H1 (cell line): ENCODE results near the gene MCF2L2. TPM values are rescaled to one million over a fixed set of nuclear protein-coding genes. Genes with fewer than 3 reads are reported as not detected.

ENCODE experiments used
- CTCF ChIA-PET: fragments of 300-600 bp; sonication (Branson Sonifier 250); formaldehyde crosslinking; loops from one replicate; lab custom pipeline; 2021; ENCODE audit not compliant: partially characterized antibody; lab: Charles Lee
- POLR2A ChIA-PET: fragments of 300-600 bp; sonication (Branson Sonifier 250); formaldehyde crosslinking; loops from one replicate; lab custom pipeline; 2021; ENCODE audit warnings: inconsistent platforms; ENCODE audit not compliant: partially characterized antibody; lab: Charles Lee
- DNase-seq, 2 experiments: peaks; one replicate each; pipeline versions ENCODE4 v3.0.0 to v3.0.0-alpha.2; 2010 to 2022; ENCODE audit warnings: low spot score in 2 of 2, low read depth in 1 of 2, mixed read lengths in 1 of 2
- FAIRE-seq: peaks from 2 replicates; lab custom pipeline; 2011; peaks lifted over from hg19 to GRCh38; lab: Jason Lieb, UNC
- H2AFZ ChIP-seq: 2 replicates; pipeline ENCODE4 v1.8.1; 2012; ENCODE audit warnings: low read length, inconsistent platforms
- H2AK5ac ChIP-seq: 2 replicates; pipeline ENCODE4 v1.6.1; 2013; ENCODE audit warnings: low read depth, low read length
- H2BK120ac ChIP-seq: replicated peaks from 2 replicates; pipeline ENCODE3; 2013; ENCODE audit warnings: low read depth, low read length, inconsistent platforms
- H2BK12ac ChIP-seq: 2 replicates; pipeline ENCODE4 v1.6.1; 2013; ENCODE audit warnings: low read depth, low read length
- H2BK15ac ChIP-seq: 2 replicates; pipeline ENCODE4 v1.6.1; 2013; ENCODE audit warnings: low read length
- H2BK20ac ChIP-seq: 2 replicates; pipeline ENCODE4 v1.6.1; 2013; ENCODE audit warnings: low read length
- H2BK5ac ChIP-seq: 2 replicates; pipeline ENCODE4 v1.6.1; 2013; ENCODE audit warnings: low read depth, low read length
- H3K14ac ChIP-seq: 2 replicates; pipeline ENCODE4 v1.6.1; 2013; ENCODE audit warnings: inconsistent platforms; ENCODE audit not compliant: insufficient read length
- H3K18ac ChIP-seq: 2 replicates; pipeline ENCODE4 v1.6.1; 2013; ENCODE audit warnings: low read length; ENCODE audit errors: extremely low read depth
- H3K23ac ChIP-seq: 2 replicates; pipeline ENCODE4 v1.6.1; 2013; ENCODE audit warnings: inconsistent platforms; ENCODE audit not compliant: insufficient read length
- H3K23me2 ChIP-seq: 2 replicates; pipeline ENCODE4 v1.6.1; 2013; ENCODE audit warnings: low read depth, low read length
- H3K27ac ChIP-seq: 2 replicates; pipeline ENCODE4 v1.6.1; 2011; ENCODE audit warnings: low read depth, low read length, inconsistent platforms
- H3K27me3 ChIP-seq, 4 experiments: replicated peaks in 1 of 4; 1 replicate in 1 of 4; 2 replicates in 3 of 4; pipeline versions ENCODE4 v1.6.1 to v1.8.1; 2011 to 2013; ENCODE audit warnings: low read length in 3 of 4, mild to moderate bottlenecking in 3 of 4, inconsistent platforms in 2 of 4, mixed read lengths in 2 of 4, moderate library complexity in 1 of 4; ENCODE audit not compliant: control insufficient read depth in 3 of 4, insufficient read depth in 3 of 4; ENCODE audit errors: extremely low read depth in 1 of 4
- H3K36me3 ChIP-seq, 4 experiments: 2 replicates each; pipeline versions ENCODE4 v1.6.1 to v1.8.1; 2011 to 2013; ENCODE audit warnings: mild to moderate bottlenecking in 4 of 4, low read length in 3 of 4, moderate library complexity in 2 of 4, control low read depth in 1 of 4, inconsistent platforms in 1 of 4; ENCODE audit not compliant: insufficient read depth in 4 of 4, control insufficient read depth in 2 of 4
- H3K4ac ChIP-seq: replicated peaks from 2 replicates; pipeline ENCODE3; 2013; ENCODE audit warnings: low read length, low read depth, mixed read lengths, inconsistent platforms; ENCODE audit not compliant: insufficient read length
- H3K4me1 ChIP-seq, 4 experiments: replicated peaks in 1 of 4; 1 replicate in 1 of 4; 2 replicates in 3 of 4; pipeline versions ENCODE4 v1.6.1 to v1.8.1; 2011 to 2013; ENCODE audit warnings: low read length in 3 of 4, inconsistent platforms in 2 of 4, mixed read lengths in 1 of 4; ENCODE audit not compliant: insufficient read depth in 4 of 4, control insufficient read depth in 3 of 4
- H3K4me2 ChIP-seq, 2 experiments: 2 replicates each; pipeline versions ENCODE4 v1.6.1 to v1.8.1; 2011 to 2013; ENCODE audit warnings: low read depth in 2 of 2, low read length in 2 of 2, control low read depth in 1 of 2, inconsistent platforms in 1 of 2, mild to moderate bottlenecking in 1 of 2; ENCODE audit not compliant: insufficient read depth in 1 of 2
- H3K4me3 ChIP-seq, 4 experiments: fragments of 200-600, 300-600 bp in 1 of 4; sonication (generic), shearing (Covaris generic), sonication (Bioruptor Twin) in 1 of 4; 2 replicates each; pipeline versions ENCODE4 v1.5.1 to v1.8.1; 2011 to 2016; ENCODE audit warnings: low read length in 4 of 4, low read depth in 3 of 4, control low read depth in 2 of 4, inconsistent platforms in 2 of 4, mild to moderate bottlenecking in 2 of 4, mixed read lengths in 1 of 4, moderate library complexity in 1 of 4; ENCODE audit not compliant: insufficient read depth in 2 of 4; ENCODE audit errors: extremely low read depth in 1 of 4
- H3K56ac ChIP-seq: replicated peaks from 2 replicates; pipeline ENCODE3; 2013; ENCODE audit warnings: low read depth, mild to moderate bottlenecking, mixed read lengths, low read length, inconsistent platforms; ENCODE audit not compliant: insufficient read length
- H3K79me1 ChIP-seq: 2 replicates; pipeline ENCODE4 v1.6.1; 2013; ENCODE audit warnings: low read depth, low read length, control low read depth
- H3K79me2 ChIP-seq, 2 experiments: 2 replicates each; pipeline versions ENCODE4 v1.6.1 to v1.8.1; 2012 to 2013; ENCODE audit warnings: low read length in 2 of 2, mild to moderate bottlenecking in 2 of 2, inconsistent platforms in 1 of 2; ENCODE audit not compliant: insufficient read depth in 2 of 2, control insufficient read depth in 1 of 2
- H3K9ac ChIP-seq, 4 experiments: replicated peaks in 1 of 4; 1 replicate in 1 of 4; 2 replicates in 3 of 4; pipeline versions ENCODE4 v1.6.1 to v1.8.1; 2011 to 2013; ENCODE audit warnings: low read depth in 3 of 4, low read length in 3 of 4, control low read depth in 2 of 4, mild to moderate bottlenecking in 2 of 4, moderate library complexity in 2 of 4, inconsistent platforms in 1 of 4; ENCODE audit errors: extremely low read depth in 1 of 4
- H3K9me3 ChIP-seq, 2 experiments: 2 replicates each; pipeline versions ENCODE4 v1.6.1 to v1.8.1; 2012 to 2013; ENCODE audit warnings: mild to moderate bottlenecking in 2 of 2, moderate library complexity in 2 of 2, control low read depth in 1 of 2, inconsistent platforms in 1 of 2, low read depth in 1 of 2, low read length in 1 of 2, mixed read lengths in 1 of 2; ENCODE audit not compliant: insufficient read depth in 2 of 2
- H4K20me1 ChIP-seq, 2 experiments: replicated peaks in 1 of 2; 2 replicates each; pipeline versions ENCODE3 to v1.8.1; 2011 to 2013; ENCODE audit warnings: inconsistent platforms in 2 of 2, low read length in 2 of 2, mild to moderate bottlenecking in 1 of 2; ENCODE audit not compliant: insufficient read depth in 2 of 2, control insufficient read depth in 1 of 2
- H4K5ac ChIP-seq: 2 replicates; pipeline ENCODE4 v1.6.1; 2013; ENCODE audit warnings: low read length, low read depth, mixed read lengths, inconsistent platforms; ENCODE audit not compliant: insufficient read length
- H4K8ac ChIP-seq: 2 replicates; pipeline ENCODE4 v1.8.0; 2013; ENCODE audit warnings: mild to moderate bottlenecking, moderate library complexity, low read length, inconsistent platforms; ENCODE audit not compliant: insufficient read depth; ENCODE audit errors: extremely low read depth
- H4K91ac ChIP-seq: replicated peaks from 2 replicates; pipeline ENCODE3; 2013; ENCODE audit warnings: low read length, mixed read lengths, inconsistent platforms; ENCODE audit not compliant: insufficient read length
- CEBPB ChIP-seq: IDR thresholded peaks from 2 replicates; pipeline ENCODE4 v1.6.1; 2012; ENCODE audit warnings: low read depth, low read length
- EGR1 ChIP-seq: IDR thresholded peaks from 2 replicates; pipeline ENCODE4 v1.6.1; 2011; ENCODE audit warnings: low read depth, low read length, borderline replicate concordance
- HDAC2 ChIP-seq, 2 experiments: fragments of 300-600 bp in 1 of 2; sonication (generic) in 1 of 2; IDR thresholded peaks; 2 replicates each; pipeline ENCODE4 v1.6.1; 2011 to 2012; ENCODE audit warnings: low read depth in 2 of 2, low read length in 2 of 2, mild to moderate bottlenecking in 2 of 2, moderate library complexity in 2 of 2, borderline replicate concordance in 1 of 2, inconsistent platforms in 1 of 2
- HDAC6 ChIP-seq: IDR thresholded peaks from one replicate; pipeline ENCODE4 v1.7.1; 2012; ENCODE audit warnings: low read depth, mild to moderate bottlenecking, inconsistent platforms, low read length, moderate library complexity
- JUN ChIP-seq: IDR thresholded peaks from 2 replicates; pipeline ENCODE4 v1.6.1; 2011; ENCODE audit warnings: low read depth, mild to moderate bottlenecking, improper control_type of control experiment, low read length
- YY1 ChIP-seq: IDR thresholded peaks from 2 replicates; pipeline ENCODE4 v1.6.1; 2011; ENCODE audit warnings: low read depth, mild to moderate bottlenecking, low read length
- WGBS, 2 experiments: shearing (Covaris generic) in 1 of 2; methylation state at CpG; one replicate each; pipeline versions ENCODE4 v1.1.6 to v1.1.7; 2013 to 2015; ENCODE audit warnings: low lambda C conversion rate in 2 of 2, mixed read lengths in 2 of 2, inconsistent platforms in 1 of 2, low coverage in 1 of 2, missing lambda C conversion rate in 1 of 2; ENCODE audit not compliant: insufficient replicate concordance in 2 of 2, insufficient coverage in 1 of 2, insufficient read length in 1 of 2; ENCODE audit errors: extremely low coverage in 1 of 2, missing lambda C conversion rate in 1 of 2; 5-methylcytosine and 5-hydroxymethylcytosine counted together
- polyA plus RNA-seq, 7 experiments: library from polyadenylated mRNA; depleted of rRNA in 3 of 7; stranded (reverse) in 5 of 7; unstranded in 2 of 7; fragments of >200 nt in 5 of 7; fragments of 200-250 nt in 2 of 7; gene quantifications; 1 replicate in 5 of 7; 2 replicates in 1 of 7; 4 replicates in 1 of 7; pipeline versions ENCODE4 v1.2.1 to v1.2.3, GENCODE V29; 2011 to 2013; ENCODE audit warnings: missing spikeins in 2 of 7, mixed read lengths in 2 of 7
- total RNA-seq: library from RNA; stranded (reverse); fragmentation: NEBNext Ultra II Directional; extraction: Animal tissue kit (Norgen Biotek cat#: 25700); gene quantifications from 2 replicates; pipeline ENCODE4 v1.2.1, GENCODE V29; 2021

MCF2L2 gene
- total and polyA plus RNA-seq, 2 of the 8 experiments (the other 6 are each of a cell fraction or from before 2014, with no cell fraction given), result 4.1 to 13.7 TPM

DNA sequence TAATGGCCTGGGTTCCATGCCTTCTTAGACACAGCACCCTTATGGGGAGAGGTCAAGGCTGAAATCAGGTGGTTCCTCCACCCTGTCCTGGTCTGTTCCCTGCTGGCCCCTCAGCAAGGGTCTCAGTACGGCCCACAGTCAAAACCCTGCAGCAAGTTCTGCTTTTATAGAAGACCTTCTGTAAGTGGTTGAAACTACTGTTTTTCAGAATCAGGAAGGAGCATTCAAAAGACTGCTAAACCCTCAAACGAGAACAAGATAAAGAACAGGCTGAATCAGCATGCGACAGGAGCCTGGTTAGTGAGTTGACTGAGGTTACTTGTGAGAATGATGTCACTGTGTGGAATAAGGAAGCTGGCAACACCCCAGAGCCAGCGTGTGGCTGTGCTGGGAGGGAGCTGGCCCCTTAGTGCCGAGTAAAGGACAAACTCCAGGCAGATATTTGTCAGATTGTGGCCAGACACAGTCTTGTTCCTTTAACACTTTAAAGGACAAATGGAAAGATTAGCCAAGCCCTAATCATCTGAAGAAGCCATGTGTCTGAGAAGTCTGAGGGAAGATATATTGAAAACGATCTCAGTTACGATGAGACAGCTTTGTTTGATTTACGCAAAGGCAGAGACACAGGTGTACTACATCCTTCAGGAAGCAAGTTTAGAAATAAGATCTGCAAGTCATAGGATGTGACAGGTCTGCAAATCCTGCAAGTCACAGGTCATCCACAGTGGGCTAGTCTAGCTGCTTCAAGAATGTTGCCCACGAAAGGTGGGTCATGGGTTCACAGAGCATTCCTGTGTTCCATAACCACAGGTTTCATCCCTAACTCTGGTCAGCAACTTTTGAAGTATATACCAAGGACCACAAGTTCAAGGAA, 121.4 kb downstream of the MCF2L2 start:
- Histone ChIP-seq H3K56ac (no peak overlapping the region), H2AK5ac (no peak overlapping the region), H3K4me2 (no peak overlapping the region), H3K14ac (no peak overlapping the region), H3K36me3 (peaks cover 0 to 20% (median 3%) of the 10 kb centered on the region in 4 experiments; a peak in 5 of 8 replicates), H2BK15ac (no peak overlapping the region), H3K27ac (no peak overlapping the region), H3K79me1 (no peaks in the 10 kb centered on the region; the same call in 1 of the 2 replicates), H3K23ac (no peak overlapping the region), H3K4me1 (no peaks in the 10 kb centered on the region), H2BK5ac (no peak overlapping the region), H3K9ac (no peak overlapping the region), H2BK120ac (no peak overlapping the region), H4K5ac (no peak overlapping the region), H4K20me1 (no peaks in the 10 kb centered on the region), H3K18ac (no peak overlapping the region; the same call in 1 of the 2 replicates), H3K27me3 (no peaks in the 10 kb centered on the region), H3K79me2 (no peaks in the 10 kb centered on the region), H3K23me2 (no peaks in the 10 kb centered on the region), H4K8ac (no peak overlapping the region), H2BK12ac (no peak overlapping the region), H3K4me3 (no peak overlapping the region), H4K91ac (no peak overlapping the region), H2BK20ac (no peak overlapping the region), H3K9me3 (no peaks in the 10 kb centered on the region), H3K4ac (no peak overlapping the region), H2AFZ (no peak overlapping the region)
- ChIA-PET POLR2A (interaction anchor here (1.1 kb wide), 1 partner anchor 12 kb away, joined by 3 read pairs; no protein-coding TSS in a partner anchor), CTCF (interaction anchor here (0.9 to 1.6 kb wide), 4 partner anchors 11 to 182 kb away, joined by 3 to 5 read pairs (median 3); no protein-coding TSS in a partner anchor)
- no peak for FAIRE-seq
- WGBS, 2 experiments, result 81% methylated on average over 9 of the region's 9 CpGs; no CpG with 5 or more reads in 1 of the 2 experiments
- DNase-seq, result no peak
- TF ChIP-seq YY1 (no peak), HDAC2 (IDR thresholded peaks at IDR 0.05; ENCODE audit: borderline replicate concordance in 1 of 2, low read depth in 2 of 2, low read length in 2 of 2) (no peak), CEBPB (no peak), EGR1 (no peak), JUN (no peak), HDAC6 (no peak)
